ENCODE measurements around the gene RAB18.

Gene RAB18

DNA sequence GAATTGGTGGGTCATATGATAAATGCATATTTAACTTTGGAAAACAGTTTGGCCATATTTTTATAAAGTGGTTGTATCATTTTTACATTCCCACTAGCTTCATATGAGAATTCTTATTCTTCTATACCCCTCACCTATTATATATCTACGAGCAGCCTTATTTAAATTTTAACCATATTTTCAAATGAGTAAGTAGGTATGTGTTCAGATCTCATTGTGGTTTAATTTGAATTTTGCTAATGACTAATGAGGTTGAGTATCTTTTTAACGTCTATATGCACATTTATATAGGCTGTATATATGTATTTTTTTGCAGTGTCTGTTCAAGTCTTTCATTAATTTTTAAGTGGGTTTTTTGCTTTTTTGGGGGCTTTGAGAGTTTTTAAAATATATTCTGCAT lies 14.2 kb downstream of the RAB18 start:
- TF ChIP-seq, protein P1, sequence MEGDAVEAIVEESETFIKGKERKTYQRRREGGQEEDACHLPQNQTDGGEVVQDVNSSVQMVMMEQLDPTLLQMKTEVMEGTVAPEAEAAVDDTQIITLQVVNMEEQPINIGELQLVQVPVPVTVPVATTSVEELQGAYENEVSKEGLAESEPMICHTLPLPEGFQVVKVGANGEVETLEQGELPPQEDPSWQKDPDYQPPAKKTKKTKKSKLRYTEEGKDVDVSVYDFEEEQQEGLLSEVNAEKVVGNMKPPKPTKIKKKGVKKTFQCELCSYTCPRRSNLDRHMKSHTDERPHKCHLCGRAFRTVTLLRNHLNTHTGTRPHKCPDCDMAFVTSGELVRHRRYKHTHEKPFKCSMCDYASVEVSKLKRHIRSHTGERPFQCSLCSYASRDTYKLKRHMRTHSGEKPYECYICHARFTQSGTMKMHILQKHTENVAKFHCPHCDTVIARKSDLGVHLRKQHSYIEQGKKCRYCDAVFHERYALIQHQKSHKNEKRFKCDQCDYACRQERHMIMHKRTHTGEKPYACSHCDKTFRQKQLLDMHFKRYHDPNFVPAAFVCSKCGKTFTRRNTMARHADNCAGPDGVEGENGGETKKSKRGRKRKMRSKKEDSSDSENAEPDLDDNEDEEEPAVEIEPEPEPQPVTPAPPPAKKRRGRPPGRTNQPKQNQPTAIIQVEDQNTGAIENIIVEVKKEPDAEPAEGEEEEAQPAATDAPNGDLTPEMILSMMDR (IDR thresholded peaks at IDR 0.05; ENCODE audit: control insufficient read depth, extremely low read depth, insufficient read depth), result no peak
- DNase-seq (ENCODE audit: low read depth), result no peak
- H3K4me3 ChIP-seq (ENCODE audit: low read depth, low read length), result no peak overlapping the region

DNA sequence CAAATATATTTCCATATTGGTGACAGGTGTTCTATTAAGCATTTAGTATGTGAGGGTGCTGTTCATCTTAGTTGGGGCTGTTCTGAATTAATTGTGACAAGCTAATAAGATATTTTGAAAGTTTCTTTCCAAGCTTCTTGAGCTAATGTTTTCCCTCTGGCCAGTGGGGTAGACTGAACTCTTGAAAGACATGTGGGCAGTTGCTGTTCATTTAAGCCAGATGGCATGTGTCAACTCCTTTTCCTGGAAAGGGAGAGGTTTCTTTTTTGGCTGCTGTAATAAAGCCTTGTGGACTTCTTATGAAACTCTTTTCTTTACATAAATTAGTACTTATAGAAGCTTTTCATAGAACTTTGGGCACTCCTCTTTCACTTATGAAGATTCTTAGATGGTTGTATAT lies 21.7 kb downstream of the RAB18 start:
- H3K4me3 ChIP-seq (ENCODE audit: low read depth, low read length), result no peak overlapping the region
- no peak for DNase-seq (ENCODE audit: low read depth)
- TF ChIP-seq, protein P1 (IDR thresholded peaks at IDR 0.05; ENCODE audit: control insufficient read depth, extremely low read depth, insufficient read depth), result no peak

DNA sequence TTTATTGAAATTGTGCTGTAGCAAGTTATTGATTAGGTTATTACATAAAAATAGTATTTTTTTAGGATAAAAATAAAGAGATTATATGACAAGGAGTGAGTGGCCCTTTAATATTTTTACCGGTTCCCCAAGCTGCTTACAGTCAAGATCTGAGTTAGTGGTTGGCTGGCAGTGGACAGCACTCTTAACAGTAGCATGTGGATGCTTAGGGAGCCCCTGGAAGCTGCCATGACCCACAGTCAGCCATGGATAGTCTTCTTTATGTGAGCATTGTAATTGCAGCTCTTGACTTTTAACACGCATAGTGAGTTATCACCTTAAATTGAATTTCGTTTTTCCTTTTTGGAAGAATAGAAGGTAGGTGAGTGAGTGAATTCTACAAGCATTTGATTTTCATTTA lies 22.1 kb downstream of the RAB18 start:
- TF ChIP-seq, protein P1 (IDR thresholded peaks at IDR 0.05; ENCODE audit: control insufficient read depth, extremely low read depth, insufficient read depth), result no peak
- no peak for DNase-seq (ENCODE audit: low read depth)
- H3K4me3 ChIP-seq (ENCODE audit: low read depth, low read length), result no peak overlapping the region

DNA sequence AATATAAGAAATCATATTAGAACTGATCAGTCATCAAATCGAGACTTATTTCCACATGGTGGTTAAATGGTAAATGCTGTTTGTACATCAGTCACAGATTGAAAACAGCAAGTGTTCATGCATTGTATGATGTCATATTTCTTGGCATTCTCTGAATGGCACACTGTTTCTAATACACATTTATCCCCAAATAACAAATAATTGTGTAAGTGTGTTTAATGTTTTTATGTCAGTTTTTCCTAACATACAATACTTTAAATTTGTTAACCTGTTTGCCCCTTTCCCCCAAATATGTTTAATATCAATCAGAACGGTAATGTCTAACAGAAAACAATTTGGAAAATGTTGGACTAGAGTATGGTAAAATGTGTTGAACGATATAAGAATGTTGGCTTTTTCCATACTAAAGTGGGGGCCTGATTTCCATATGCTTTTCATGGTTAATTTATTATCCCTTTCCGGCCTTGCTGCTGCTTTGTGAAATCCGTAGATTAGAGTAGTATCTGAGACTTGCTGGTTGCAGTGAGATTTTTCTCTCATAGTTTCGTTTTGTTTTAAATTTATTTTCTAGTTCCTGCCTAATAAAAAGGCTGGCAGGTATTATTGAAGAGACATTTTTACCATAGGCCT lies 23.7 kb downstream of the RAB18 start:
- no peak for DNase-seq (ENCODE audit: low read depth)
- no peak overlapping the region for H3K4me3 ChIP-seq (ENCODE audit: low read depth, low read length)
- TF ChIP-seq, protein P1 (IDR thresholded peaks at IDR 0.05; ENCODE audit: control insufficient read depth, extremely low read depth, insufficient read depth), result no peak

DNA sequence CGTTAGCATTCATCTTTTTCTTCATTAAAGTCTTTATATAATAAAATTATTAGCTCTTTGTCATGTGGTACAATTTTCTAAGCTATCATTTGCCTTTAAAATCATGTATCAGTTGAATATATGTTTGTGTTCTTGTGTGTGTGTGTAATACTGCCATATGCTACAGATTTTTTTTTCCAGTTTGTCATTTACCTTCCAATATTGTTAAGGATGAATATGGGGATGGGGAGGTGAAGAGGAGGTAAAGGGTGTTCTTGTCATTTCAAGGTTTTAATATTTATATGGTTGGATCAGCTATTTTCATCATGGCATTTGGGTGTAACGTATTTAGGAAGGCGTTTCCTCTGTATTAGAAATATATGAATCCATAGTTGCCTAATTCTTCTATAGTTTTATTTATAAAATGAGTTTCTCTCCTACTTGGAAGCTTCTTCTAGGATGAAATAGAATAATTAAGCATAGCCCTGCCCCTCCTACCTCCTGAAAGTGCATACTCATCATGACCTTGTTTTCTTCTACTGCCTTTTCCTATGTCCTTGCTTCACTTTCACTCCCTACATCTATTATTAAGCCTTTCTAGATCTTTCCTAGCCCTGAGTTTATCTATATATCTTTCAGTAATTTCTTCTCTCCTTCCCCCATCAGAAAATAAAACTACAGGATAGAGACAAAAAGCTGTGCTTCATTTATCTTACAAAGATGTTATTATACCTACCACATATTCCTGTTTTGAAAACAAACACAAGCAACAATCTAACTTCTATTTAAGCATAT lies 25.1 kb downstream of the RAB18 start:
- TF ChIP-seq, protein P1 (IDR thresholded peaks at IDR 0.05; ENCODE audit: control insufficient read depth, extremely low read depth, insufficient read depth), result no peak
- DNase-seq (ENCODE audit: low read depth), result no peak
- H3K4me3 ChIP-seq (ENCODE audit: low read depth, low read length), result no peak overlapping the region

DNA sequence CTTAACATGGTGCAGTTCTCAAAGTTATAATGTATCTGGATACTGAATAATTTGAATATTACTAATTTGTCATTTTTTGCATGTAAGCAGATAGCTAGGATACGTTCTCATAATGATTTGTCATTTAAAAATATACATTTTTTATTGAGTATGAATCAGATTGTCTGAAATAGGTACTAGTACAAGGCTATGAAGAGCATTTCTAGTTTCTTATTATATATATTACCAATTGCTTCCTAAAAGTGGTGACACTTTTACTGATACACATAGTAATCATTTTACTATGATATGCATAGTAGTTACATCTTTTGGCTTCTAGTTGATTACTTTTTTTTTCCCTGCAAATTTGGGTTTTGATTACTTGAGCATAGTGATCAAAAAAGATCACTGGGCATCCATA lies 26.4 kb downstream of the RAB18 start:
- H3K4me3 ChIP-seq (ENCODE audit: low read depth, low read length), result no peak overlapping the region
- no peak for DNase-seq (ENCODE audit: low read depth)
- TF ChIP-seq, protein P1 (IDR thresholded peaks at IDR 0.05; ENCODE audit: control insufficient read depth, extremely low read depth, insufficient read depth), result no peak

Measured in LNCaP clone FGC (cell line).